ENCODE measurements around the gene SEPTIN1. TPM values are rescaled to one million over a fixed set of nuclear protein-coding genes. Genes with fewer than 3 reads are reported as not detected.
A peak's percentile ranks its signal among the peaks of the same experiment; 100 is the strongest.

SEPTIN1 gene
- total RNA-seq, 1 donor from 2014 or later, result 0.38 TPM

DNA sequence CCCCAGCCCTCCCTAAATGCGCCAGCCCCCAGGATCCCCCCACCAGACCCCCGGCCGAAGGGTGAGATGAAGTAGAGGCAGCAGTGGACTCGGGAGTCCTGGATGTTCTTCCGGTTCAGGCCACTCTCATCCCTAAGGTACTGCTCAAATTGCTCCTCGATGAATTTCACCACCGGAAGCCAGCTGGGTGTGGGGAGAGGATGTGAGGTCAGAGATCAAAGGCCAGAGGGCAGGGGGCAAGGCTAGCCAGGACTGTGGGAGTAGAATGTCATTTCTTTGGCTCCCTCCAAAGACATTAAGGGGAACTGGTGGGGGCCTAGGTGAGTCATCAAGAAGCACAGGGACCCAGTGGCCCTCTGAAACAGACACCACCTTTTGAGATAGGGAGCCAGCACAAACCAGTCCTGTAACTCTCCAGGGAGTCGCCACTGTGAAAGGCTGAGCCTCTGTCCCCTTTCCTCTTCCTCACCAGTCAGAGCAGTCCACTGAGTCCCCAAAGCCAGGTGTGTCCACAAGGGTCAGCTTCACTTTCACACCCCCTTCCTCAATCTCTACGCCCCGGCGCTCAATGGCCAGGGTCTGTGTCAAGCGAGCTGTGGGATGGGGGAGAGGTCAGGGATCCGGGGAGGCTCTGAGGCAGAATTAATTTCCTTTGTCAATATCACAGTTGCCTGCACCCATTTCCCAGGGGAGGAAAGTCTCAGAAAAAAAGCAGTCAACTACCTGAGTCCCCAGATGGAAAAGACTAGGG lies 895 bp downstream of the SEPTIN1 start:
- Histone ChIP-seq H3K27me3 (ENCODE audit: control insufficient read depth, insufficient read depth, low read length) (peaks cover 2% of the 10 kb centered on the region), H3K36me3 (ENCODE audit: control insufficient read depth, insufficient read depth, low read length) (peaks cover 1% of the 10 kb centered on the region), H3K4me3 (ENCODE audit: low read depth, low read length) (no peak overlapping the region)
- TF ChIP-seq, protein P1, sequence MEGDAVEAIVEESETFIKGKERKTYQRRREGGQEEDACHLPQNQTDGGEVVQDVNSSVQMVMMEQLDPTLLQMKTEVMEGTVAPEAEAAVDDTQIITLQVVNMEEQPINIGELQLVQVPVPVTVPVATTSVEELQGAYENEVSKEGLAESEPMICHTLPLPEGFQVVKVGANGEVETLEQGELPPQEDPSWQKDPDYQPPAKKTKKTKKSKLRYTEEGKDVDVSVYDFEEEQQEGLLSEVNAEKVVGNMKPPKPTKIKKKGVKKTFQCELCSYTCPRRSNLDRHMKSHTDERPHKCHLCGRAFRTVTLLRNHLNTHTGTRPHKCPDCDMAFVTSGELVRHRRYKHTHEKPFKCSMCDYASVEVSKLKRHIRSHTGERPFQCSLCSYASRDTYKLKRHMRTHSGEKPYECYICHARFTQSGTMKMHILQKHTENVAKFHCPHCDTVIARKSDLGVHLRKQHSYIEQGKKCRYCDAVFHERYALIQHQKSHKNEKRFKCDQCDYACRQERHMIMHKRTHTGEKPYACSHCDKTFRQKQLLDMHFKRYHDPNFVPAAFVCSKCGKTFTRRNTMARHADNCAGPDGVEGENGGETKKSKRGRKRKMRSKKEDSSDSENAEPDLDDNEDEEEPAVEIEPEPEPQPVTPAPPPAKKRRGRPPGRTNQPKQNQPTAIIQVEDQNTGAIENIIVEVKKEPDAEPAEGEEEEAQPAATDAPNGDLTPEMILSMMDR (IDR thresholded peaks at IDR 0.05; ENCODE audit: insufficient read depth, low read length, poor library complexity, severe bottlenecking), result no peak
- DNase-seq (ENCODE audit: low read depth), result no peak

DNA sequence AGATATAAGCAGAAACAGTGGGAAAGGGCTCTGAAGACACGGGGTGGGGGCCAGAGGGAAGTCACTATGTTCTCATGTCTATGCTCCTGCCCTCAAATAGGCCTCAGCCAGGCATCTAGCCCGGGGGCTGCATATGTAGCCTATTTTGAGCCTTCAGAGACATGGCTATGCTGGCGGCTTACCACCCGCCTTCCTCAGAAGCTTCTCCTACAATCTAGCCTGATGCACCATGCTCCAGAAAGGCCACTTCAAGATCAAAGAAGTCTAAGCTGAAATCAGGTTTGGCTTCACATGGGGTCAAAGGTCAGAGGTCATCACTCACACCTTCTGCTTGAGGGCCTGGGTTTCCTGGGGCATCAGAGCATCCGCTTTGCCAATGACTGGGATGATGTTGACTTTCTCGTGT lies 1.6 kb downstream of the SEPTIN1 start:
- H3K4me3 ChIP-seq (ENCODE audit: low read depth, low read length), result no peak overlapping the region
- no peak for DNase-seq (ENCODE audit: low read depth)
- TF ChIP-seq, protein P1 (IDR thresholded peaks at IDR 0.05; ENCODE audit: insufficient read depth, low read length, poor library complexity, severe bottlenecking), result no peak
- peaks cover 2% of the 10 kb centered on the region for H3K27me3 ChIP-seq (ENCODE audit: control insufficient read depth, insufficient read depth, low read length)
- H3K36me3 ChIP-seq (ENCODE audit: control insufficient read depth, insufficient read depth, low read length), result peaks cover 1% of the 10 kb centered on the region

DNA sequence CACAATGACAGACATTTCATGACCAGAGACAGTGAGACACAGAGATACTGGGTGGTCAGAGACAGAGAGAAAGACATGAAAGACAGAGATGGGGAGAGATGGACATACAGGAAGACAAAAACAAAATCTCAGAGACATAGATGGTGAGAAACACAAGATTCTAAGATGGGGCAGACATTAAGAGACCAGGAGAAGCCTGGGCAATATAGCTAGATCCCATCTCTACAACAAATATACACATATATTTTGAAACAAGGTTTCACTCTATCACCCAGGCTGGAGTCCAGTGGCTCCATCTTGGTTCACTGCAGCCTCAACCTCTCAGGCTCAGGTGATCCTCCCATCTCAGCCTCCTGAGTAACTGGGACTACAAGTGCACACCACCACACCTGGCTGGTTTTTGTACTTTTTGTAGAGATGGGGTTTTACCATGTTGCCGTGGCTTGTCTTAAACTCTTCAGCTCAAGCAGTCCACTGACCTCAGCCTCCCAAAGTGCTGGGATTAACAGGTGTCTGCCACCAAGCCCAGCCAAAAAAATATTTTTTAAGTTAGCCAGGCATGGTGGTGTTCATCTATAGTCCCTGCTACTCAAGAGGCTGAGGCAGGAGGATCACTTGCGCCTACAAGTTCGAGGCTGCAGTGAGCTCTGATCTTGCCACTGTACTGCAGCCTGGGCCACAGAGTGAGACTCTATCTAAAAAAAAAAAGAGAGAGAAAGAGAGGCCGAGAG lies 2.1 kb downstream of the SEPTIN1 start:
- TF ChIP-seq, protein P1 (IDR thresholded peaks at IDR 0.05; ENCODE audit: insufficient read depth, low read length, poor library complexity, severe bottlenecking), result no peak
- DNase-seq (ENCODE audit: low read depth), result no peak

DNA sequence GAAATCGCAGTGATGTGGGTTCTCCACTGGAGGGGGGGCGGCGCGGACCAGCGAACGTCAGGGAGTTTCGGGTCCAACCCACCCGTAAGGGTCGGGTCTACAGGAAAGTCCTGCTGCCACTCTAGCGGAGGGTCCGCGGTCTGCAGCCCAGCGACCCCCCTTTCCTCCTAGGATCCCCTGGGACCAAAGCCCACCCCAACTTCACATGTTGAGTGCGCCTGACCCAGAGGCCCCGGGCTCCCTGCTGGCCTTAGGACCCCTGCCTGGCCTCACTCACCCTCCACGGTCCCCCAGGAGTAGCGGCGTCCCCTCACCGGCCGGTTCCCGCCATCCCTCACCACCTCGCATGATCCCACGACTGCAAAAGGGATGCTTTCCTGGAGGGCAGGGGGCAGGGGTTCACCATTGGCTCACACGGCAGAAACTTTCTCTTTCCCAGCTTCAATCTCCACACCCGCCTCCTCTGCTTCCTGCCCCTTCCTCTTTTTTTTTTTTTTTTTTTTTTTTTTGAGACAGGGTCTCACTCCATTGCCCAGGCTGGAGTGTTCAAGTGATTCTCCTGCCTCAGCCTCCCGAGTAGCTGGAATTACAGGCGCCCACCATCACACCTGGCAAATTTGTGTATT lies 3.1 kb downstream of the SEPTIN1 start:
- peaks cover 2% of the 10 kb centered on the region for H3K27me3 ChIP-seq (ENCODE audit: control insufficient read depth, insufficient read depth, low read length)
- H3K36me3 ChIP-seq (ENCODE audit: control insufficient read depth, insufficient read depth, low read length), result peaks cover 1% of the 10 kb centered on the region
- H3K4me3 ChIP-seq (ENCODE audit: low read depth, low read length), result peak overlapping the region; percentile 83
- TF ChIP-seq, protein P1 (IDR thresholded peaks at IDR 0.05; ENCODE audit: insufficient read depth, low read length, poor library complexity, severe bottlenecking), result no peak
- no peak for DNase-seq (ENCODE audit: low read depth)

More for the DNA sequence above, 2.1 kb downstream of the SEPTIN1 start:
- Histone ChIP-seq H3K36me3 (ENCODE audit: control insufficient read depth, insufficient read depth, low read length) (peaks cover 1% of the 10 kb centered on the region), H3K27me3 (ENCODE audit: control insufficient read depth, insufficient read depth, low read length) (peaks cover 2% of the 10 kb centered on the region), H3K4me3 (ENCODE audit: low read depth, low read length) (no peak overlapping the region)

DNA sequence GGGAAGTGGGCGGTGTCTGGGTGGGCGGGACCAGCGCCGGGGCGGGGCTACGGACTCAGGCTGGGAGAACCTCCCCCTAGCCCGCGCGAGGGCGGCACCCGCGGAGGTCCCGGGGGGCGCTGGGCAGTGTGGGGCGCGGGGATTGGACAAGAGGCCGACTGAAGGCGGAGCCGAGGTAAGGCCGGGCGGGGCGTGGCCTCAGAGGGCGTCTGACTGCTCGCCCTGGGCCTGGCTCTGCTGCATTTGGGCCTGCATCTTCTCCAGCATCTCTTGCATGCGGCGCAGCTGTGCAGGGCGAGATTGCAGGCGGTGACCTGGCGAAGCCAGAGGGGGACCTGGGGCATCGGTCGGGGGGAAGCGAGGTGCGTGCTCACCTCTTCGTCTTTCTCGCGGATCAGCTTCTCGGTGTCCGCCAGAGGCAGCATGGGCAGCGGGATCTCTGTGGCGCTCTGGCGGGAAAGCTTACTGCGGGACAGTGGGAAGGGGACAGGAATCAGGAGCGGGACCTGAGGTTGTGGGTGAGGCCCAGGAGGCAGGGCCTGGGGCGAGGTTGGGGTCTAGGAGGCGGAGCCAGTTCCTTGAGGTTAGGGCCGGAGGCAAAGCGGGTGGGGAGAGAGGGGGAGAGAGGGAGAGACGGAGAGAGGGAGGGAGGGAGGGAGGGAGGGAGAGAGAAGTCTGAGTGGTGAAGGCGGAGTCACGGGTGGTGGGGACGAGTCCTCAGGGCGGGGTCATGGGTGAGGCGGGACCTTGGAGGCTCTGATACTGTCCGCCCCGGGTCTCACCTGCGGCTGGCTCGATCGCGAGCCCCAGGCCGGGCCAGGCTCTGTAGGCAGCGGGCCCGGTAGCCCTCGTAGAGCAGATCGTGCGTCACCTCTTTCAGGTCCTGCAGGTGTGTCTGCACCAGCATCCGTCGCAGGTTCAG lies 3.9 kb downstream of the SEPTIN1 start:
- H3K4me3 ChIP-seq (ENCODE audit: low read depth, low read length), result peak overlapping the region; percentile 83
- H3K27me3 ChIP-seq (ENCODE audit: control insufficient read depth, insufficient read depth, low read length), result peaks cover 2% of the 10 kb centered on the region
- peak; percentile 85 for DNase-seq (ENCODE audit: low read depth)
- peaks cover 1% of the 10 kb centered on the region for H3K36me3 ChIP-seq (ENCODE audit: control insufficient read depth, insufficient read depth, low read length)
- TF ChIP-seq, protein P1 (IDR thresholded peaks at IDR 0.05; ENCODE audit: insufficient read depth, low read length, poor library complexity, severe bottlenecking), result peak; percentile 38
